Body of pancreas (tissue), 4 donors: ENCODE measurements around the gene PRR36.

Experiments used
- POLR2A ChIP-seq, 3 donors: fragments of 450-650 bp; IDR thresholded peaks; one replicate each; pipeline ENCODE4 v1.6.1; 2016; ENCODE audit warnings: antibody characterized with exemption in 3 of 3, mild to moderate bottlenecking in 2 of 3
- TF ChIP-seq, protein P1 (sequence below), 7 experiments: fragments of 450-650 bp in 4 of 7; fragments of 200-600 bp in 3 of 7; sonication (generic) in 3 of 7; IDR thresholded peaks; one replicate each; pipeline ENCODE4 v1.5.1; 2016 to 2019; ENCODE audit warnings: antibody characterized with exemption in 7 of 7

DNA sequence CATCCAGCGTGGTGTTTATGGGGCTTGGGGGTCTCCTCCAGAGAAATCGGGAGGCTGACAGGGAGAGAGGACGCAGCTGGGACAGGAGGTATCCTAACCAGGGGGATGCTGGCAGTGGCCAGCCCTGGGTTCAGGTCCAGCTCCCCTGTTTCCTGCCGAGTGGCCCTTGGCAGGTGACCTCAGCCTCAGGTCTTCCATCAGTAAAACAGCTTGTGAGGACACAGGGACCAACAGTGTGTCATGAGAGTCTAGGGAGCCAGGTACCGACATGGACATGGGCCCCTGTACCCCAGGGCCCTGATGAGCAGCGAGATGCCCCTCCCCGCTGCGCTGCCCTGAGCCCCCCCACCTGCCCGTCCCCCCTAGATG, 24.6 kb downstream of the PRR36 start:
- TF ChIP-seq, protein P1, sequence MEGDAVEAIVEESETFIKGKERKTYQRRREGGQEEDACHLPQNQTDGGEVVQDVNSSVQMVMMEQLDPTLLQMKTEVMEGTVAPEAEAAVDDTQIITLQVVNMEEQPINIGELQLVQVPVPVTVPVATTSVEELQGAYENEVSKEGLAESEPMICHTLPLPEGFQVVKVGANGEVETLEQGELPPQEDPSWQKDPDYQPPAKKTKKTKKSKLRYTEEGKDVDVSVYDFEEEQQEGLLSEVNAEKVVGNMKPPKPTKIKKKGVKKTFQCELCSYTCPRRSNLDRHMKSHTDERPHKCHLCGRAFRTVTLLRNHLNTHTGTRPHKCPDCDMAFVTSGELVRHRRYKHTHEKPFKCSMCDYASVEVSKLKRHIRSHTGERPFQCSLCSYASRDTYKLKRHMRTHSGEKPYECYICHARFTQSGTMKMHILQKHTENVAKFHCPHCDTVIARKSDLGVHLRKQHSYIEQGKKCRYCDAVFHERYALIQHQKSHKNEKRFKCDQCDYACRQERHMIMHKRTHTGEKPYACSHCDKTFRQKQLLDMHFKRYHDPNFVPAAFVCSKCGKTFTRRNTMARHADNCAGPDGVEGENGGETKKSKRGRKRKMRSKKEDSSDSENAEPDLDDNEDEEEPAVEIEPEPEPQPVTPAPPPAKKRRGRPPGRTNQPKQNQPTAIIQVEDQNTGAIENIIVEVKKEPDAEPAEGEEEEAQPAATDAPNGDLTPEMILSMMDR (IDR thresholded peaks at IDR 0.05), result no peak
- no peak for TF ChIP-seq POLR2A (IDR thresholded peaks at IDR 0.05)
